GM18502 (cell line): ENCODE data around the gene UBE3D.

Experiments used
- ATAC-seq: cut with Tn5 transposase; IDR thresholded peaks from one replicate; pipeline ENCODE4 v1.9.1; 2021; ENCODE audit warnings: mild to moderate bottlenecking; ENCODE audit not compliant: unreplicated experiment, poor library complexity

The UBE3D gene

GRCh38 chr6:83065511-83066192 is at the start of gene UBE3D:
UBE3D (minus strand) TSS chr6:83065841; CDS start chr6:83065718, 123 bp downstream.
- peak; percentile 69 for ATAC-seq

- no peak for ATAC-seq
Measured at GRCh38 chr6:83114164-83114563, 48.5 kb upstream of the UBE3D start.

- no peak for ATAC-seq
Measured at GRCh38 chr6:83113258-83113657, 47.6 kb upstream of the UBE3D start.

- ATAC-seq, result no peak
Measured at GRCh38 chr6:83108378-83108777, 42.7 kb upstream of the UBE3D start.

GRCh38 chr6:83098589-83098988 is 32.9 kb upstream of the UBE3D start:
- ATAC-seq, result no peak

- ATAC-seq, result no peak
Measured at GRCh38 chr6:83097675-83098074, 32.0 kb upstream of the UBE3D start.

- no peak for ATAC-seq
Measured at GRCh38 chr6:83097204-83097603, 31.6 kb upstream of the UBE3D start.

- ATAC-seq, result no peak
Measured at GRCh38 chr6:83096791-83097190, 31.1 kb upstream of the UBE3D start.

- no peak for ATAC-seq
Measured at GRCh38 chr6:83092756-83093399, 27.2 kb upstream of the UBE3D start.

GRCh38 chr6:83086751-83087150 is 21.1 kb upstream of the UBE3D start:
- ATAC-seq, result peak; percentile 99

- ATAC-seq, result no peak
Measured at GRCh38 chr6:83083476-83083875, 17.8 kb upstream of the UBE3D start.

- ATAC-seq, result no peak
Measured at GRCh38 chr6:83073615-83074014, 8.0 kb upstream of the UBE3D start.

GRCh38 chr6:83072726-83073125 is 7.1 kb upstream of the UBE3D start:
- ATAC-seq, result no peak

GRCh38 chr6:83071707-83072106 is 6.1 kb upstream of the UBE3D start:
- ATAC-seq, result no peak

- ATAC-seq, result peak; percentile 62
Measured at GRCh38 chr6:83071023-83071422, 5.4 kb upstream of the UBE3D start.

GRCh38 chr6:83069633-83070032 is 4.0 kb upstream of the UBE3D start:
- no peak for ATAC-seq

- no peak for ATAC-seq
Measured at GRCh38 chr6:83068616-83069015, 3.0 kb upstream of the UBE3D start.

- ATAC-seq, result peak; percentile 83
Measured at GRCh38 chr6:83067448-83068439, 2.1 kb upstream of the UBE3D start, which contains the start of gene DOP1A. DOP1A (plus strand) TSS chr6:83067671; CDS start chr6:83096978, 29,307 bp downstream.

GRCh38 chr6:83062225-83062624 is 3.4 kb downstream of the UBE3D start:
- ATAC-seq, result no peak

GRCh38 chr6:83061190-83061589 is 4.5 kb downstream of the UBE3D start:
- no peak for ATAC-seq
